Erythroblast (primary cell): ENCODE results near the gene SYCE1.
"Not testable (repeated sequence)": the region's sequence is repeated elsewhere in the genome, so short reads cannot be mapped to it uniquely, and the experiment has no call there.

Experiments
- GATA1 ChIP-seq: IDR thresholded peaks from 2 replicates; pipeline ENCODE4 v1.6.1; 2011; ENCODE audit warnings: low read depth, mild to moderate bottlenecking, control low read depth, low read length, moderate library complexity
- POLR2A ChIP-seq: IDR thresholded peaks from 2 replicates; pipeline ENCODE4 v1.6.1; 2011; ENCODE audit warnings: mild to moderate bottlenecking, low read length

- TF ChIP-seq GATA1, POLR2A: not testable (repeated sequence)
Observed at GRCh38 chr10:133573460-133573859, 8.1 kb upstream of the SYCE1 start.
